HG02678 (cell line): Measurements from ENCODE around the gene ZNF526.

Experiments used
- ATAC-seq: cut with Tn5 transposase; IDR thresholded peaks from one replicate; pipeline ENCODE4 v1.9.1; 2021; ENCODE audit warnings: mild to moderate bottlenecking, moderate library complexity; ENCODE audit not compliant: unreplicated experiment

The ZNF526 gene

DNA sequence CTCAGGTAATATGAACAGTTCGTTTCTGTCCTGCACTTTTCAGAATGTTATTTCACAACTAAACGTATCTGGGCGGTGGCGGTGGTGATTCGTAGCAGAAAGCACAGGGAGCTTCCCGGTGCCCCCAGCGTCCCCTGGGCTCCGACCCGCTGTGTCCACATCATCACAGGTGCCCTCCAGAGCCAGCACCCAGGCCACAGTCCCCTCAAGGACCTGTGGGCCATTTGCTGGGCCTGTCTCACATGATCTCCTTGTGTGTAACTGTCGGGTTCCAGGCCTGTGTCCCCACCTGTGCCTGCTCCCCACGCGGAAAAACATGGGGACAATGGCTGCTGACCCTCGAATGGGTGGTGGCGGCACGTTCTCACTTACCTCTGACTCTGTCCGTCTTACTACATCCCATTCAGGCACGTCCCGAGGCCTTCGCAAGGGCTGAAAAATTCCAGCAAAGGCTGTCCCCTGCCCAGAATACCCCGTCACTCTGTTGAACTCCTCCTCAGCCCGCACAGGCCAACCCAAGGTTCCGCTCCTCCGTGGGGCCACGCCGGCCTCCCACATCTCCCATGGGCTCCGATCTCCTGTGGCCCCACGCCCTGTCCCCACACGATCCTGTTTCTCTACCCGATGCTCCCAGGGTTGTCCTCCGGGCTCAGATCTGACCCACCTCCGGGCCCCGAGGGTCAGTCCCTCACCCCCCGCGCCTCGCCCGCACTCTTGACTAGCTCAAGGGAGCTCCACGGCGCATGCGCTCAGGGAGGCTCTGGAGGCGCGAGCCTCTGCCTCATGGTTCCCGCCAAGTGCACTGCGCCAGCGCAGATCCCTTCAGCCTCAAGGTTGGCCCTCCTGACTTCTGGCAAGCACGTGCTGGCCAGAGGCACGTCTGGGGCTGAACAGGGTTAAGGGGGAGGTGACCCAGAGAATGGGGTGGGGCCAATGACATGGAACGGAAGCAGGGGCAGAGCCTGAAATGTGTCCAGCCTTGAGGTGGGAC, 23.8 kb upstream of the ZNF526 start:
- ATAC-seq: no peak

DNA sequence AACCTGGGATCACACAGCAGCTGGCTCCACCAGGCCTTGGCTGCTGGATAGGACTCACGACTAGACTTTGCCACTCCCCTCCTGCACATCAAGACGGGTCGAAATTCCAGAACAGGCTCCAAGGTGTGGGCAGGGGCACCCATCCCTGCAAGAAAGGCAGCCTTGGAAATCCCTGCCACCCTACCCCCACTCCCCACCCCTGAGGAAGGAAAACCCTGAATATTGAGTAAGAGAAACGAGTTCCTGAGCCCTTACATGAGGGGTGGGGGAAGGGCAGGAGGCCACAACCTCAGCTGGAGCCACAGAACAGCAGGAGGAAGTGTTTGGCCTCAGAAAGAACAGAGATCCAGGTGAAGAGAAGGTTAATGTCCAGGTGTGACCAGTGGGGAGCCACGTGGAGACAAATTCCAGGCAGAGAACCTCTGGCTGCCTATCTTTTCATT, 22.7 kb upstream of the ZNF526 start:
- ATAC-seq: no peak

DNA sequence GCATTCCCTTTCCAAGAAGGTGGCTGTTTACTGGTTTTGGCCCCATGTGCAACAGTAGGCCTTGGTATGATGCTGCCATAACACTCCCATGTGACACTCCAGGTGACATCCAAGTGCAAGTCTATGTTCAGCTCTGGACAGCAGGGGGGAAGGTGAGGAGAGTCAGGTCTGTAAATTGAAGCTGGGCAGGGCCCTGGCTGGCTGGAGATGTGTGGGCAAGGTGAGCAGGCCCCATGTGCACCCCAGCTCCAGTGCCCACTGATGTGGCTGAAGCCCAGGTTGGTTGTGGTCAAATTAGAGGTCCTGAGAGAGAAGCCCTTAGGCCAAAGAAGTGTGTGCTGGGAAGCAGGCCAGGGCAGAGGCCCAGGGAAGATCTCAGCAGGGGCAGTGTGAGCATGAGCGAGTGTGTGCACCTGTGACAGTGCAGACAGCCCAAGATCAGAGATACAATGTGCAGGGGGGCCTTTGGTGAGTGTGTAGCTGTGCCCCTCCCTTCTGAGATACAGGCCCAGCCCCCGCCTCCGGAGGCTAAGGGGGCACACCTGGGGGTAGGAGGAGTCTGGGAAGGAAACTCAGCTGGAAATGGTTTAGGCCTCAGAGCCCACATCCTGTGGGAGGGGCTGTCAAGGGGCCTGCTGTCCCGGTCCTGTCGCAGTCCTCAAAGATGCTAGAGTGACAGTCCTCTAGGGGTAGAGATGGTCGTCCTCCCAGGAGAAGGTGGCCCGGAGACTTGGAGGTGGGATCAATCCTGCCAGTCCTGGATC, 21.3 kb upstream of the ZNF526 start:
- ATAC-seq: peak; percentile 49

DNA sequence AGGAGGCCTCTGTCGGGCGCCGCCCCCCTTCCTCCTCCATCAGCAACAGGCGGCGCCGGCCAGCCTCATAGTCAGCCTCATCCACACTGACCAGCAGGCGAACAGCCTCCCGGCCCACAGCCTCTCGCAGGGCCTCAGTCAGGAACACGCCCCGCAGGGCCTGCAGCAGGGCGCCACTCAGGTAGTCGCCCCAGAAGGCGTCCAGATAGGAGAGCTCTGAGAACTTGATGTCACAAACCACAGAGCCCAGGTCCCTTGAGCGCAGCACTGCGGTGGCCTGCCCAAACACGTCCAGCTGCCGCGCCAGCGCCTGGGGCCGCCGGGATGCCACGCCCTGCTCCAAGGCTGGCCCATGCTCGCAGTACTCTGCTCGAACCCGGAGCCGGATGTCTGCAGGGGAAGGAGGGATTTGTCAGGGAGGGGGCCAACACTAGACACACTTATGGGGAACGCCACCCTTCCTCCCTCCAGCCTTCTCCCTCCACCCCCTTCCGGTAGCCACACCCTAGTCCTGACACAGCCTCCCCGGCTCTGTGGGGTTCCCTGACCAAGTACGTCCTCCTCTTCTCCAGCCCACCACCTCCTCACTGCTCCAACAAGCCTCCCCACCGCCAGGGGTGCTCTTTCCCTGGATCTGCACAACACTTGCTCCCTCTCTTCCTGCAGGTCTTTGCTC, 20.5 kb upstream of the ZNF526 start:
- peak; percentile 46 for ATAC-seq

DNA sequence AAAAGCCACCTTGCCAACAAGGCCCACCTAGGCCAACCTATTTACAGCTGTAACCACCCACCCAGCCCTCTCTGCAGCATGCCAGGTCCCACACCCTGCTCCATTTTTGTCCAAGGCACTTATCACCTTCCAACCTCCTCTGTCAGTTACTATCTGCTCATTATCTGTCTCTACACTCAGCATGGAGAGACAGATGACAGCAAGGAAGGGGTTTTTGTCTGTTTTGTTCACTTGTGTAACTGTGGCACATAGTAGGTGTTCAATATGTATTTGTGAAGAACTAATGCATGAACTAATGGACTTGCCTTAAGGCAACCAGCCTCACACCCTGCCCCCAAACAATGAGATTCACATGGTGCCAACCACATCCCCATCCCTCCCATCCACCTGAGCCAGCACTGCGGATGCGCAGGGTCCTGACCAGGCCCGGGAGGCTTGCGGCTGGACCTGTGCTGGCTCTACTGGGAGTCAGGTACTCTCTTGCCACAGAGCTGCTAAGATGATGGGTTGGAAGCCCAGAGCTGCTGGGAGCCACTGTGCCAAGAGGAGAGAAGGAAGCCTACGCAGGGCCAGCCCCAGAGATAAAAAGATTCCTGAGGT, 19.9 kb upstream of the ZNF526 start:
- no peak for ATAC-seq

DNA sequence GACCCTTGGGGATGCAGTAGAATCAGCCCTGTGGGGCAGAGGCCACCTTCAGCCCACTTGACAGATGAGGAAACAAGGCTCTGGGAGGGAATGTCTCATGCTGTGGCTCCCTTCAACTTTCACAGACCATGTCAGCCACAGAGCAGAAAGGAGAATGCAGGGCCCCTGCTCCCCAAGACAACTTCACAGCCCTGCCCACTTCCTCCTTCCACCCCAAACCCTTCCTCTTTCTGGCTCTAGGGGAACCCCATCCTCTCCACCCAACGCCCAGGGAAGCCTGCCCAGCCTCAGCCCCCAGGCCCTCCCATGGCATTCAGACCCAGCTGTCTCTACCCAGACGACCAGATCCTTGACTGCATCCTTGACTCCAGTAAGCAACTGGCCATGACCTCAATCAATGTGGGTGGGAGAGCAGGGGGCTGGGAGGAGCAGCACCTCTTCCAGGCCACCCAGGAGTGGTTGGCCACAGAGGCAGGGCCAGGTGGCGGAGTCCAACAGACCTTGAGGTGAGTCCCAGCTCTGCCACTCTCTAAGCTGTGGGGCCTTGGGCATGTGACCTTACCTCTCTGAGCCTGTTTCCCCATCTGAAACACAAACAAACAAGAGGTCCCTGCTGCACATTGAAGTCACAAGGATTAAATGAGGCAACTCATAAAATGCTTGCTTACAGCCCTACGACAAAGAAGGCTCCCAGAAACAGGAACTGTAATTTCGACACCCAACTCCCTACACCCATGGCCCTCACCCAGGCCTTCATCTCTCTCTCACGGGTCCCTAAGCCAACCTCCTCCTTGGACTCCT, 18.4 kb upstream of the ZNF526 start:
- ATAC-seq: peak; percentile 44

DNA sequence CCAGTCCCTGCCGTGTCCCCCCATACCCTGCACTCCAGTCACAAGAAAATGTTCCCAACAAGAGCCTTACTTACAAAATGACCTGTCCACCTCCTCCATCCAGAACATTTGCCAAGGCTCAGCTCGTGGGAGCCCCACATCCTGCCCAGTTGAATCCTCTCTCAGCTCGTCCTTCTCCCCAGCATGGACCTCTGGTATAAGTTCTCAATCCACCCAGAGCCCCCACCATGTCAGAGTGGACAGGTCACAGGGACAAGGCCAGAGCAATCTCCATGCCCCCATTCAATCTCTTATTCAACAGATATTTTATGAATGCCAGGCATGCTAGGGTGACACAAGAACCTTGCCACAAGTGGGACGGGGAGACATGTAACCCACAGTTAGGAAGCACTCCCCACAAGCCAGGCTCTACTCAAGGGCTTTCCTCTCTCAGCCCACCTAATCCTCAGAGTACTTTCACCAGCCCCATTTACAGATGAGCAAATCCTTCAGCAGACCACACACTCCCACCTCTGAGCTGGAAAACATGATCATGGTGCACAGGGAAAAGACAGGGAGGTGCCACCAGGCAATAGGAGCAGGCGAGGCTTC, 17.7 kb upstream of the ZNF526 start:
- ATAC-seq: no peak

DNA sequence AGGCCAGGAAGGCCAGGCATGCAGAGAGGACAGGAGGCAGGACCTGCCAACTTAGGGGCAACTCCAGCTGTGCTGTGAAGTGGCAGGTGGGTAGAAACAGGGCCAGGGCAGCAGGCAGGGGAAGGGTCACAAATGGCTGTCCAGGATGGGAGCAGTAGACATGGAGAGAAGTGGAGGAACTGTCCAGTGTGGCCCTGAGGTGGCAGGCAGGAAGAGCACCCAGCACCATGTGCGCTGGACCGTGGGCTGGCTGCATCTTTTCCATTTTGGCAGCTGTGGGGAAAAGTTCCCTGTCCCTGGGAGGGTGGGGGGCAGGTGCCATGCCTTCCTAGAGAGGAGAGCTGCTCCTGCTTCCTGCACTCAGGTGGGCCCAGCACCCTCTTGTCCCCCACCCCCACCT, 16.4 kb upstream of the ZNF526 start:
- no peak for ATAC-seq

DNA sequence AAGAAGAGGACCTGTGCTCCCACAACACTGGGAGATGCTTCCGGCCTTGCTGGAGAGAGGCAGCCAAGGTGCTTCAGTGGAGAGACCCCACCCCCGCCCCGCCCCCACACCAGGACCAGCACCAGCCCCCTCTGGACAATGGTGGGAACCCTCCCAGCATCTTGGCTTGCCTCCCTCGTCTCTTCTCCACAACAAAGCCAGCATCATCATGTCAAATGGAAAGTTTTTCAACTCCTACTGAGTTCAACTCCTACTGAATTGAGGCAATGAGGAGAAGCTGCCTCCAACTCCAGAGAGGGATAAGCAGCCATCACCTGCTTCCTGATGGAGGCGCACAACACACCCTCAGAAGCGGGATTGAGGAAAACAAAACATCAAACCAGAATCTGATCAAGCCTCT, 15.4 kb upstream of the ZNF526 start:
- no peak for ATAC-seq

DNA sequence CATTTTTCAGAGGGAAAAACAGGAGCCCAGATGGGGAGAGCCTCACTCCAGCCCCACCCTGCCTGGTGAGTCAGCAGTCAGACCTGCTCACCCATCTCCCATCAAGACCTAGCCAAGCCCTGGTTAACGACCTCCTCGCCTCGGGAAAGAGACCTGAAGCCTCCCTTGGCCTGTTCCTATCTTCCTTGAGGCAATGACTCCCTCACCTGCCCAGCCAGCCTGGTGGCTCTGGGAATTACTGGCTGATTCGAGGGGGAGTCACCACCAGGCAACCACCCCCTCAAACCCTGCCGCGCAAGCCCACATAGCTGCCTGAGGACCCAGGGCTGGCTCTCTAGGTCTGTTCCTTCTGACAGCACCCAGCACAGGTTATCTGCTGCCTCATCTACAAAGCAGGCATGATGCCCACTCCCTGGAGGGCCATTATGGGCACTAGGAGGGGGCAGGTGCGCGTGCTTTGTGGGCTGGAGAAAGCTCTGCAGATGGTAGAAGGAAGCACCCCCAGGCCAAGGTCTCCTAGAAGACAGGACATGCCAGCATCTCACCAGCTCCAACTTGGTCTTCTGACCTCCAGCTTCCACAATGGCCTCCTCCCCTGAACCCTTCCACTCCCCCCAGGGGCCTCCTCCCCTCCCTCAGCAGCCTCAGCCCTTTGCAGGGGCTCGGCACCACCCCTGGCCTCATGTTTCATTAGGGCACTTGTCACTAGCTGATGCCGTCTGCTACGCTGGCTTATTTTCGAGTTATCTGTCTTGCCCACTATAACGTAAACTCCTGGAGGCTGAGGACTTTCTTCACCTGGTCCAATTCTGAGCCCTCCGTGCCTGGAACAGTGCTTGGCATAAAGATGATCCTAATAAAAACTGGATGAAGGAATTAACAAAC, 13.0 kb upstream of the ZNF526 start:
- no peak for ATAC-seq

DNA sequence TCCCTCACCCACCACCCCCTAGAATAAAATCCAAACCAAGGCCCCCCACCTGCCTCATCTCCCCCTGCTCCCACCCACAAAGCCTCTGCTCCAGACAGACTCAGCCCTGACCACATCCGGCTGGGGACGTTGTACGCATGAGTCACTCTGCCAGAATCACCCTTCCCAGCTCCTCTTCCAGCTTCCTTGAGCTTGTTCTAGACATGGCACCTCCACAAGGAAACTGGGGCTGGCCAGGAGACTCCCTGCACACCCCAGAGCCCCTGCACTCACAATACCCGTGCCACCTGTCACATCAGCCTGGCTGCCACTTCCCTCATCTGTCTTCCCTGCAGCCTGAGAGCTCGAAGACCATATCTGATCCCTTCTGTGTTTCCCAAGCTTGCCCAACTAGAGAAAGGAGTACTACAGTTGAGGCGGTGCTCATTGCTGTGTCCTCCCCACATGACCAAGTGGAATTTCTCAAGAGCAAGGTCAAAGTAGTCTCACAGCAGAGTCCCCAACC, 12.3 kb upstream of the ZNF526 start:
- ATAC-seq: no peak

DNA sequence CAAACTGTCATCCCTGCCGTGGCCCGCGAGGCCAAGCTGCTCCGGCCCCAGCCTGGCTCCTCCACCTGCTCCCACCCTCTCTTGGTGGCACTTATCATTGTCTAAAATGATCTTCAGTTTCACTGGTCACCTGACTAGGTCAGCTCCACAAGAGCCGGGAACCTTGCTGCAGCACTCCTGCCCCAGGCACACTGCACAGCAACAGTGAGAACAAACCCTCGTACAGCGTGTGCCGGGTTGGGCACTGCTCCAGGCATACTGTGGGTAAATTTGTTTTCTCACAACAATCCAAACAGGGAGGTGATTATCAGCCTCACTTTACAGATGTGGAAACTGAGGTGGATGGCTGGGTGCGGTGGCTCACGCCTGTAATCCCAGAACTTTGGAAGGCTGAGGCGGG, 11.5 kb upstream of the ZNF526 start:
- ATAC-seq: no peak

DNA sequence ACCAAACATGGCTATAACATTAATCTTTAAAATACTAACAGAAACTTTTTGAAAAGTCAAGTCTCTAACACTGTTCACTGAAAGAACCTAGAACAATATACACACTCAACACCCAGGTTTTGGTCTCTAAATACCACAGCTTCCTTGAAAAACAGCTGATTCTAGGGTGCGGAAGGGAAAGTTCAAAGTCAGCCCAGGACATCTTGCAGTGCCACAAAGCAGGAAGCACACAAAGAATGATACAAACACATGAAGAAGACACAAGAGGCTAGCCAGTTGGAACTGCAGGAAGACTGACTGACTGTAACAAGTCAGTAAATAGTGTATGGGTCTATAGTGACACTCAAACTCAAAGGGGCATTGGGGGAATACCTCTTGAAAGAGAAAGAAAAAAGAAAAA, 7.2 kb upstream of the ZNF526 start:
- no peak for ATAC-seq

DNA sequence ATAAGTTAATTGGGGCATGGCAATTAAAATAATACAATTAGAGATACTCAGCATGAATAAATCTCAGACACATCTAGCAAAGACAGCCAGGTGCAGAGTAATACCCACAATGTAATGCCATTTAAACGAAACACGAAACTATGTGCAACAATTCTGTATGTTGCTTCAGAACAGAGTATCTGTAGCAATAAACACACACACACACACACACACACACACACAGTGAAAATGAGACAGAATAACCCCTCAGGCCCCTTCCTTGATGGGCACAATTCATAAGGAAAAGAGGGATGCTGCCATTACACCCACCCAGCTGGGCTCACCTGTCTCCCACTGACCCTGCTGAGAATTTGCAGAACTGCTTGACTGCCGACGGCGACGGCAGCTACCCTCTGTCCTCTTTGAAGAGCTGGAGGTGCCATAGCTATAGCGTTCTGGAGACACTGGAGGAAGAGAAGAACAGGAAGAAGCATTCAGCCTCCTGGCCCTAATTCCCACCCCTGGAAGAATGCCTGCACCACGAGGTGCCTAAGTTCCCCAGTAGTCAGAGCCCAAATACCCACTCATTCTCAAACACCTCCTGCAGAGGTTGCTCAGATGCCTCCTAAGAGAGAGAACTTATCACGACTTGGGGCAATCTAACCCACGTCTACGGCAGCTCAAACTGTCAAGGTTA, 5.2 kb upstream of the ZNF526 start:
- no peak for ATAC-seq

DNA sequence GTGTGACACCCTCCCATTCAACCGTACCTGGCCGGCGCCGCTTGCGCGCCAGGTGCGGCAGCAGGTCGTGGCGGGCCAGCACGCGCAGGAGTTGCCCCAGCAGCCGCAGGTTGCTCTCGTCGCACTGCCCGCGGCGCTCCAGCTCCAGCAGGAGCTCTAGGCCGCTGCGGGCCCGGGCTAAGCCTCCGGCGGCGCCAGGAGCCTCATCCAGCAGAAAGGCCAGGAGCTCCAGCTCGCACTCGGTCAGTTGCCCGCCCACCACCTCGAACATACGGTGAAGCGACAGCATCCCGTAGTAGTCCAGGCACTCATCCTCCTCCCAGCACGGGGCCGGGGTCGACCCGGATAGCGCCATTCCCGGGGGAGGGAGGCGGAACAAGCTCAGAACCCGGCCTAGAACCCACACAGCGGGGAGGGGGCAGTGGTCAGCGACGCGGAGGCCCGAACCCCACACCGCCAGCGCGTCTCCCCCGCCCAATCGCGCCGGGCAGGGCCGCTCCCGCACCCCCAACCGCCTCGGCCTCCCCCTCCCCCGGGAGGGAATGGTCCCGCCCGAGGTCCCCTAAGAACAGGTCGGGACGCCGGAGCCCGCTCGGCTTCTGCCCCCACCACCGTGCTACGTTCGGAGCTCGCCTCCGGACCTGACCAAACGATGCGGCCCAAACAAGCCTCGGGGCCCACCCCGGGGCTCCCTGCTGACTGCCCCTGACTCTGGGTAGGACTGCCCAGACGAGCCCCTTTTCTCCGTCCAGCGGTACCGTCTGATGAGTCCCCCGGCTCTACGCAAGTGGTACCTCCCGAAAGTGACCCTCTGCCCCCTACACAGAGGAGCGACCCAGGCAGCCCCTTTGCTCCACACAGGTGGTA, 3.2 kb upstream of the ZNF526 start:
- peak; percentile 0 for ATAC-seq

DNA sequence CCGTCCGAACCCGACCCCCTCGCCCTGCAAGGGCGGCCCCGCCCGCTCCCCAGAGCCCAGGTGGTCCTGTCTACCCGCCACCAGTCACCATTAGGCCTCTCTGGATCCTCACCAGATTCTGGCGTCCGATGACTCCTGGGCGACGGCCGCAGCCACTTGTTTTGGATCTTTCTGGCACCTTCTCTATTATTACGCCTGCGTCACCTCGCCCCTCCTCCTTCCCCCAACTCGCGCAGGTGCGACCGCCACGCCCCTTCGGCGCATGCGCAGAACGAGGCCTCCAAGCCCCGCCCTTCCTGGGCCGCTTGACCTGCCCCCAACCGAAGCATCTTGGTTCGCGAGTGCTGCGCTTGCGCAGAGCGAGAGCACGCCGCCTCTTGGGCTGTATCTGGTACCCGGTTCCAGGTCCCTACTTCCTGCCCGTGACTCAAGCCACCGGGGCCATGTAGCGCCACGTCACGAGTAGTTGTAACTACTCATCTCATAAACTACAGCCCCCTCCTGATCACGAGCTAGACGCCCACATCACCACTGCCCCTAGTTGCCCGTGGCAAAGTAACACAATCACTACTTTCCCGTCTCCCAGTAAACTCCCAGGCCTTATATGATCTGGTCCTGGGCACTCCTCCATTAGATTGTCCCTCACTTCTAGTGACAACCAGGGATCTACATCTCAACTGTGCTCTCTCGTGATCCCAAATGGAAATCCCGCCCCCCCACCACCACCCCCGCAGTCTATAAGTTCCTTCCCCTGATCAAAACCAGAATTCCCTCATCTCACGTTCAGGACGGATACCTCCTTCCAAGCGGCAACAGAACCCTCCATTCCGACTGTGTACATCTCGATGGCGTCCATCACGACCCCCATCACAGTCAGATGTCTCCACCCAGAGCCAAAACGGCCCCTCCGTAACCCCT, 2.3 kb upstream of the ZNF526 start, which contains the start of gene DEDD2:
DEDD2 (minus strand) TSS at position 158 of the 918 bp plus-strand sequence. CDS start 670 bp downstream, outside the sequence.
- peak; percentile 75 for ATAC-seq
